CD4-positive, alpha-beta T cell treated with Interferon alpha-2 for 1 hour (primary cell): ENCODE data around the gene TMEM250.

Experiments
- DNase-seq, 2 donors: peaks; one replicate each; pipeline ENCODE4 v3.0.0-alpha.2; 2020 to 2022

The TMEM250 gene

GRCh38 chr9:136147038-136147889 is 28.6 kb upstream of the TMEM250 start:
- no peak for DNase-seq

GRCh38 chr9:136146126-136147037 is 27.7 kb upstream of the TMEM250 start:
- DNase-seq = no peak

GRCh38 chr9:136145580-136145979 is 26.9 kb upstream of the TMEM250 start:
- DNase-seq = no peak

- DNase-seq = no peak
Measured at GRCh38 chr9:136144450-136144849, 25.8 kb upstream of the TMEM250 start.

GRCh38 chr9:136143215-136144001 is 24.7 kb upstream of the TMEM250 start:
- DNase-seq = no peak

- DNase-seq = no peak
Measured at GRCh38 chr9:136142859-136143214, 24.2 kb upstream of the TMEM250 start.

GRCh38 chr9:136142414-136142796 is 23.7 kb upstream of the TMEM250 start:
- no peak for DNase-seq

- no peak for DNase-seq
Measured at GRCh38 chr9:136141682-136142413, 23.2 kb upstream of the TMEM250 start.

- no peak for DNase-seq
Measured at GRCh38 chr9:136140966-136141365, 22.3 kb upstream of the TMEM250 start.

GRCh38 chr9:136140046-136140445 is 21.4 kb upstream of the TMEM250 start:
- no peak for DNase-seq

- DNase-seq = peak in 1 of 2 donors; percentile 47
Measured at GRCh38 chr9:136138566-136138965, 19.9 kb upstream of the TMEM250 start.

- DNase-seq = no peak
Measured at GRCh38 chr9:136137321-136138265, 18.9 kb upstream of the TMEM250 start.

GRCh38 chr9:136136127-136136925 is 17.7 kb upstream of the TMEM250 start:
- no peak for DNase-seq

GRCh38 chr9:136135326-136136126 is 16.9 kb upstream of the TMEM250 start:
- DNase-seq = no peak

- DNase-seq = no peak
Measured at GRCh38 chr9:136133959-136134484, 15.3 kb upstream of the TMEM250 start.

GRCh38 chr9:136133191-136133958 is 14.7 kb upstream of the TMEM250 start:
- peak; percentile 18 to 27 for DNase-seq

GRCh38 chr9:136132512-136133050 is 13.9 kb upstream of the TMEM250 start:
- no peak for DNase-seq
